B cell (primary cell): ENCODE results near the gene MOB3B. TPM values are rescaled to one million over a fixed set of nuclear protein-coding genes. Genes with fewer than 3 reads are reported as not detected.

Experiments
- ATAC-seq: fragments of 200-7000 bp; cut with Tn5 transposase; one replicate; pipeline ENCODE4 v1.10.0; 2021; ENCODE audit warnings: low read depth, mild to moderate bottlenecking, moderate number of reproducible peaks, moderate library complexity
- CTCF ChIA-PET: fragments of 350-600 bp; sonication (Branson Sonifier 250); formaldehyde crosslinking; loops from one replicate; lab custom pipeline; 2021; ENCODE audit warnings: antibody characterized with exemption, inconsistent platforms; lab: Charles Lee
- POLR2A ChIA-PET: fragments of 350-600 bp; sonication (Branson Sonifier 250); formaldehyde crosslinking; loops from one replicate; lab custom pipeline; 2021; ENCODE audit warnings: antibody characterized with exemption; lab: Charles Lee
- DNase-seq: peaks from one replicate; pipeline ENCODE4 v3.0.0; 2013
- H2AFZ ChIP-seq: 2 replicates; pipeline ENCODE4 v1.6.1; 2012; ENCODE audit warnings: mild to moderate bottlenecking, low read depth, low read length; ENCODE audit not compliant: insufficient read depth, poor library complexity, severe bottlenecking
- H3K27ac ChIP-seq, 2 donors: 1 replicate in 1 of 2; 2 replicates in 1 of 2; pipeline ENCODE4 v1.5.1; 2012 to 2013; ENCODE audit warnings: low read length in 2 of 2, mild to moderate bottlenecking in 2 of 2, moderate library complexity in 1 of 2
- H3K27me3 ChIP-seq, 4 experiments: fragments of 200-600 bp in 1 of 4; sonication (generic) in 1 of 4; replicated peaks in 1 of 4; 1 replicate in 2 of 4; 2 replicates in 2 of 4; pipeline versions ENCODE4 v1.6.1 to v1.7.0; 2013 to 2016; ENCODE audit warnings: low read length in 3 of 4, mild to moderate bottlenecking in 2 of 4, mixed read lengths in 1 of 4, moderate library complexity in 1 of 4; ENCODE audit not compliant: insufficient read depth in 4 of 4, control insufficient read depth in 3 of 4; ENCODE audit errors: control extremely low read depth in 1 of 4
- H3K36me3 ChIP-seq, 2 experiments: replicated peaks in 1 of 2; 1 replicate in 1 of 2; 2 replicates in 1 of 2; pipeline versions ENCODE4 v1.6.1 to v1.7.1; 2013; ENCODE audit warnings: low read length in 1 of 2; ENCODE audit not compliant: insufficient read depth in 2 of 2, control insufficient read depth in 1 of 2; ENCODE audit errors: control extremely low read depth in 1 of 2, extremely low read depth in 1 of 2
- H3K4me1 ChIP-seq, 2 donors: fragments of 200-600 bp in 1 of 2; sonication (generic) in 1 of 2; 1 replicate in 1 of 2; 2 replicates in 1 of 2; pipeline versions ENCODE4 v1.5.1 to v1.6.1; 2013 to 2017; ENCODE audit warnings: low read length in 2 of 2; ENCODE audit not compliant: control insufficient read depth in 2 of 2, insufficient read depth in 2 of 2
- H3K4me2 ChIP-seq: replicated peaks from 2 replicates; pipeline ENCODE3; 2012; ENCODE audit warnings: mild to moderate bottlenecking, low read depth, low read length; ENCODE audit not compliant: poor library complexity, severe bottlenecking
- H3K4me3 ChIP-seq, 5 experiments: fragments of 200-600 bp in 1 of 5; sonication (generic) in 1 of 5; 1 replicate in 3 of 5; 2 replicates in 2 of 5; pipeline versions ENCODE4 v1.5.1 to v1.7.0; 2011 to 2016; ENCODE audit warnings: low read length in 4 of 5, mild to moderate bottlenecking in 4 of 5, low read depth in 2 of 5, control low read depth in 1 of 5, moderate library complexity in 1 of 5; ENCODE audit not compliant: insufficient read depth in 1 of 5; ENCODE audit errors: control extremely low read depth in 1 of 5, extremely low read depth in 1 of 5
- H3K79me2 ChIP-seq: fragments of 200-600 bp; sonication (generic); one replicate; pipeline ENCODE4 v1.6.0; 2016; ENCODE audit warnings: low read length; ENCODE audit not compliant: control insufficient read depth, insufficient read depth
- H3K9ac ChIP-seq: fragments of 200-600 bp; sonication (generic); 2 replicates; pipeline ENCODE4 v1.6.1; 2017; ENCODE audit warnings: mild to moderate bottlenecking, low read length, moderate library complexity
- H3K9me3 ChIP-seq, 3 donors: one replicate each; pipeline versions ENCODE4 v1.6.1 to v1.7.1; 2013; ENCODE audit warnings: low read length in 2 of 3; ENCODE audit not compliant: control insufficient read depth in 2 of 3, insufficient read depth in 1 of 3; ENCODE audit errors: control extremely low read depth in 1 of 3
- H4K20me1 ChIP-seq: 2 replicates; pipeline ENCODE4 v1.6.0; 2012; ENCODE audit warnings: mild to moderate bottlenecking, low read length; ENCODE audit not compliant: insufficient read depth, control insufficient read depth, poor library complexity, severe bottlenecking
- H3K27ac Mint-ChIP-seq: one replicate; pipeline ENCODE4 v1.8.0; 2021; ENCODE audit warnings: mixed read lengths
- H3K27me3 Mint-ChIP-seq: one replicate; pipeline ENCODE4 v1.8.0; 2021; ENCODE audit warnings: mixed read lengths
- H3K4me1 Mint-ChIP-seq: one replicate; pipeline ENCODE4 v1.8.0; 2021; ENCODE audit warnings: mixed read lengths
- H3K4me3 Mint-ChIP-seq: one replicate; pipeline ENCODE4 v1.8.0; 2021; ENCODE audit warnings: mixed read lengths
- H3K9me3 Mint-ChIP-seq: one replicate; pipeline ENCODE4 v1.8.0; 2022; ENCODE audit warnings: mixed read lengths; ENCODE audit not compliant: insufficient read depth
- CTCF ChIP-seq: fragments of 200-600 bp; IDR thresholded peaks from one replicate; pipeline ENCODE4 v1.8.0; 2022; ENCODE audit warnings: antibody characterized with exemption, mild to moderate bottlenecking
- EZH2 ChIP-seq: IDR thresholded peaks from 2 replicates; pipeline ENCODE4 v1.6.1; 2012; ENCODE audit warnings: borderline replicate concordance, low read depth, mild to moderate bottlenecking, moderate library complexity, low read length; ENCODE audit not compliant: insufficient read depth, poor library complexity, severe bottlenecking
- intact Hi-C: fragments of 100-400 bp; cut with micrococcal nuclease; formaldehyde crosslinking; loops from one replicate; pipeline ENCODE4 v1.10.0; 2022
- polyA plus RNA-seq: library from polyadenylated mRNA; depleted of rRNA; stranded (reverse); fragments of >200 nt; gene quantifications from 2 replicates; pipeline ENCODE4 v1.2.3, GENCODE V29; 2012
- total RNA-seq, 2 donors: library from RNA; stranded (reverse); fragments of 120-200 nt in 1 of 2; gene quantifications; 1 replicate in 1 of 2; 2 replicates in 1 of 2; pipeline versions ENCODE4 v1.2.3 to v1.2.4, GENCODE V29; 2013 to 2022

MOB3B gene
- total and polyA plus RNA-seq, 2 donors (not counting 1 experiment from before 2014, with no cell fraction given): 7.3 to 7.9 TPM

GRCh38 chr9:27560457-27560856, 30.8 kb upstream of the MOB3B start:
- H3K4me3 ChIP-seq: no peak overlapping the region
- DNase-seq (no peak), ATAC-seq (no peak)
- H3K9me3 ChIP-seq: no peaks in the 10 kb centered on the region
- no peak overlapping the region for H3K4me2 ChIP-seq
- Mint-ChIP-seq H3K9me3 (no peaks in the 10 kb centered on the region), H3K27me3 (no peaks in the 10 kb centered on the region), H3K4me3 (no peak overlapping the region), H3K4me1 (peaks cover 20% of the 10 kb centered on the region), H3K27ac (no peak overlapping the region)
- ChIA-PET POLR2A (no interaction called here), CTCF (interaction anchor here (1.5 to 2.6 kb wide), 3 partner anchors 14 to 227 kb away, joined by 3 to 9 read pairs (median 3); partner anchors contain the start of gene MOB3B)
- TF ChIP-seq CTCF (no peak), EZH2 (no peak)
- H3K27ac ChIP-seq: no peak overlapping the region
- no peak overlapping the region for H2AFZ ChIP-seq
- no peaks in the 10 kb centered on the region for H3K27me3 ChIP-seq
- no peak overlapping the region for H3K9ac ChIP-seq
- peaks cover 4 to 38% of the 10 kb centered on the region in 2 experiments for H3K36me3 ChIP-seq
- H3K79me2 ChIP-seq: peaks cover 3% of the 10 kb centered on the region
- H3K4me1 ChIP-seq: peaks cover 18 to 22% of the 10 kb centered on the region in 2 donors
- intact Hi-C loops: no loop called here
- H4K20me1 ChIP-seq: no peaks in the 10 kb centered on the region

DNA sequence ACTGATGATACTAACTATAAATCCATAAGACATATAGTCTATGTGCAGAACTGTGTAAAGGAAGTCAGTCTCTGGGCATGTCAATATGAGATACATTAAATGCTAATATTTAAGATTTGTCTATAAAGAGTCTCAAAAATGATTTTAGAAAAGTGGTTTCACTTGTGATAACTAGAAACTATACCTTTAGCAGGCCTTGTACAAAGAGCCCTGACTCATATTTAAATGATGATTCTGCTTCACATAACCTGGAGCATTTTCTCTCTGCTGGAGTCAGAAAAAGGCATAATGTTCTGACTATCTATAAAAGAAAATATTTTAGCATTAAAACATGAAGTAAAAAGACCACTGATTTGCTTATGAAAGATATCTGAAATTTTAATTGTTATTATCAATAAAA, 28.7 kb upstream of the MOB3B start:
- Mint-ChIP-seq H3K4me3 (no peak overlapping the region), H3K4me1 (peaks cover 4% of the 10 kb centered on the region), H3K27ac (no peak overlapping the region), H3K27me3 (no peaks in the 10 kb centered on the region), H3K9me3 (no peaks in the 10 kb centered on the region)
- intact Hi-C loops: no loop called here
- ChIA-PET POLR2A (no interaction called here), CTCF (interaction anchor here (1.5 to 2.6 kb wide), 2 partner anchors 10 to 225 kb away, joined by 5 to 9 read pairs; no protein-coding TSS in a partner anchor)
- Histone ChIP-seq H3K79me2 (peaks cover 3% of the 10 kb centered on the region), H3K27me3 (no peaks in the 10 kb centered on the region), H3K4me2 (no peak overlapping the region), H3K36me3 (peaks cover 6 to 43% of the 10 kb centered on the region in 2 experiments), H4K20me1 (no peaks in the 10 kb centered on the region), H3K9ac (no peak overlapping the region), H2AFZ (no peak overlapping the region), H3K4me1 (peaks cover 0 to 4% of the 10 kb centered on the region in 2 donors), H3K9me3 (no peaks in the 10 kb centered on the region), H3K27ac (no peak overlapping the region), H3K4me3 (no peak overlapping the region)
- TF ChIP-seq CTCF (no peak), EZH2 (no peak)
- DNase-seq (no peak), ATAC-seq (no peak)
